Neural cell (in vitro differentiated cells): ENCODE measurements around the gene HMCN2. TPM values are rescaled to one million over a fixed set of nuclear protein-coding genes. Genes with fewer than 3 reads are reported as not detected.

Experiments used
- H2AFZ ChIP-seq: fragments of 200-600, 300-800 bp; sonication (generic), shearing (Covaris generic); 2 replicates; pipeline ENCODE4 v1.6.0; 2014; ENCODE audit warnings: low read depth, mild to moderate bottlenecking, antibody characterized with exemption, low read length, moderate library complexity
- H3F3A ChIP-seq: fragments of 200-600 bp; shearing (Covaris generic); 2 replicates; pipeline ENCODE4 v1.6.1; 2016; ENCODE audit warnings: mild to moderate bottlenecking, moderate library complexity, mixed read lengths, antibody characterized with exemption, low read length; ENCODE audit not compliant: insufficient read depth, poor library complexity, severe bottlenecking
- H3K27ac ChIP-seq: fragments of 200-600, 300-800 bp; sonication (generic), shearing (Covaris generic); 2 replicates; pipeline ENCODE4 v1.5.1; 2014; ENCODE audit warnings: mild to moderate bottlenecking, low read length, moderate library complexity
- H3K27me3 ChIP-seq: fragments of 300-800, 200-600 bp; sonication (generic), shearing (Covaris generic); 2 replicates; pipeline ENCODE4 v1.6.0; 2014; ENCODE audit warnings: mild to moderate bottlenecking, low read depth, low read length, moderate library complexity; ENCODE audit not compliant: insufficient read depth
- H3K36me3 ChIP-seq: fragments of 300-800, 200-600 bp; sonication (generic), shearing (Covaris generic); 2 replicates; pipeline ENCODE4 v1.5.1; 2014; ENCODE audit warnings: mild to moderate bottlenecking, antibody characterized with exemption, low read length, moderate library complexity; ENCODE audit not compliant: insufficient read depth
- H3K4me2 ChIP-seq: fragments of 300-800, 200-600 bp; sonication (generic), shearing (Covaris generic); 2 replicates; pipeline ENCODE4 v1.6.0; 2014; ENCODE audit warnings: mild to moderate bottlenecking, low read length
- H3K4me3 ChIP-seq: fragments of 300-800, 200-600 bp; sonication (generic), shearing (Covaris generic); 2 replicates; pipeline ENCODE4 v1.5.1; 2014; ENCODE audit warnings: mild to moderate bottlenecking, low read length, moderate library complexity
- H3K79me2 ChIP-seq: fragments of 200-600 bp; shearing (Covaris generic); replicated peaks from 2 replicates; pipeline ENCODE4 v1.6.0; 2014; ENCODE audit warnings: mild to moderate bottlenecking, low read length, moderate library complexity; ENCODE audit not compliant: insufficient read depth
- H3K9ac ChIP-seq: fragments of 300-800, 200-600 bp; sonication (generic), shearing (Covaris generic); 2 replicates; pipeline ENCODE4 v1.6.1; 2016; ENCODE audit warnings: mild to moderate bottlenecking, low read length, mixed read lengths
- H3K9me2 ChIP-seq: fragments of 200-600 bp; shearing (Covaris generic); 2 replicates; pipeline ENCODE4 v1.6.1; 2016; ENCODE audit warnings: mild to moderate bottlenecking, low read length, mixed read lengths; ENCODE audit not compliant: insufficient read depth
- H3K9me3 ChIP-seq: fragments of 200-600, 300-800 bp; sonication (generic), shearing (Covaris generic); 2 replicates; pipeline ENCODE4 v1.6.1; 2016; ENCODE audit warnings: mild to moderate bottlenecking, mixed run types, low read length, moderate library complexity, mixed read lengths
- H4K20me1 ChIP-seq: fragments of 200-600 bp; shearing (Covaris generic); 2 replicates; pipeline ENCODE4 v1.6.1; 2016; ENCODE audit warnings: mild to moderate bottlenecking, mixed run types; ENCODE audit not compliant: insufficient read depth
- EP300 ChIP-seq: fragments of 450-650 bp; conservative IDR thresholded peaks from 2 replicates; pipeline ENCODE4 v1.6.1; 2014; ENCODE audit warnings: antibody characterized with exemption, mild to moderate bottlenecking, moderate library complexity; ENCODE audit not compliant: poor library complexity, severe bottlenecking
- EZH2 ChIP-seq: fragments of 200-600, 300-800 bp; shearing (Covaris generic), sonication (generic); IDR thresholded peaks from 2 replicates; pipeline ENCODE4 v1.6.1; 2014; ENCODE audit warnings: antibody characterized with exemption, low read length, borderline replicate concordance, mild to moderate bottlenecking; ENCODE audit not compliant: insufficient read depth, poor library complexity, severe bottlenecking
- MXI1 ChIP-seq: fragments of 450-650 bp; conservative IDR thresholded peaks from 2 replicates; pipeline ENCODE4 v1.6.1; 2014; ENCODE audit warnings: antibody characterized with exemption, mild to moderate bottlenecking; ENCODE audit not compliant: poor library complexity, severe bottlenecking
- POLR2AphosphoS5 ChIP-seq: IDR thresholded peaks from 2 replicates; pipeline ENCODE4 v1.6.1; 2012
- RAD21 ChIP-seq: fragments of 450-650 bp; conservative IDR thresholded peaks from 2 replicates; pipeline ENCODE4 v1.6.1; 2014; ENCODE audit warnings: antibody characterized with exemption, mild to moderate bottlenecking, moderate library complexity
- SMC3 ChIP-seq: fragments of 450-650 bp; conservative IDR thresholded peaks from 2 replicates; pipeline ENCODE4 v1.6.1; 2014; ENCODE audit warnings: antibody characterized with exemption, mild to moderate bottlenecking, moderate library complexity; ENCODE audit not compliant: poor library complexity
- TAF1 ChIP-seq: IDR thresholded peaks from 2 replicates; pipeline ENCODE4 v1.6.1; 2012; ENCODE audit warnings: low read depth
- polyA plus RNA-seq: library from polyadenylated mRNA; depleted of rRNA; stranded (reverse); fragments of >200 nt; gene quantifications from 2 replicates; pipeline ENCODE4 v1.2.3, GENCODE V29; 2014
- TF ChIP-seq, protein P1 (sequence below): fragments of 450-650 bp; IDR thresholded peaks from 2 replicates; pipeline ENCODE4 v1.5.1; 2014; ENCODE audit warnings: antibody characterized with exemption, mild to moderate bottlenecking, moderate library complexity; ENCODE audit not compliant: poor library complexity, severe bottlenecking
- TF ChIP-seq, protein P2 (sequence below): IDR thresholded peaks from 2 replicates; pipeline ENCODE4 v1.6.1; 2012; ENCODE audit warnings: borderline replicate concordance

The HMCN2 gene
- polyA plus RNA-seq, 1 donor from 2014 or later = 1.7 TPM

DNA sequence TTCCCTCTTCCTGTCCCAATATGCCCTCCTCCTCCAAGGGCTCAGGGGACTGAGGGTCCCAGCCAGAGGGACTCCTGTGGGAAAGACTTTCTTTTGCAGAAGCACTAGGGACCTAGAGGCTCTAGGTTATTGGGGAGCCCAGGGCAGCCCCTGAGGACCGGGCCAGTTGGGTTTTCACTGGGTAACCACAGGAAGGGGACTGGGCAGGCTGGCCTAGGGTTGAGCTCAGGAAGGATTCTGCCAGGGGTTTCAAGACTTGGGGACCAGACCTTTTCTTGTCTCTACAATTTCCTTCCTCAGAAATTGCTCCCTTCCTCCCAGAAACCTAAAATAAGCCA is 24.4 kb upstream of the HMCN2 start:
- no peaks in the 10 kb centered on the region for H4K20me1 ChIP-seq
- H3K79me2 ChIP-seq = no peaks in the 10 kb centered on the region
- no peak for TF ChIP-seq EZH2
- no peaks in the 10 kb centered on the region for H3K9me2 ChIP-seq
- H3K4me3 ChIP-seq = no peak overlapping the region
- H3F3A ChIP-seq = no peaks in the 10 kb centered on the region
- no peak overlapping the region for H3K9ac ChIP-seq
- no peak overlapping the region for H2AFZ ChIP-seq
- H3K9me3 ChIP-seq = no peaks in the 10 kb centered on the region
- no peaks in the 10 kb centered on the region for H3K36me3 ChIP-seq
- no peak overlapping the region for H3K4me2 ChIP-seq
- no peak overlapping the region for H3K27ac ChIP-seq
- H3K27me3 ChIP-seq = no peaks in the 10 kb centered on the region

DNA sequence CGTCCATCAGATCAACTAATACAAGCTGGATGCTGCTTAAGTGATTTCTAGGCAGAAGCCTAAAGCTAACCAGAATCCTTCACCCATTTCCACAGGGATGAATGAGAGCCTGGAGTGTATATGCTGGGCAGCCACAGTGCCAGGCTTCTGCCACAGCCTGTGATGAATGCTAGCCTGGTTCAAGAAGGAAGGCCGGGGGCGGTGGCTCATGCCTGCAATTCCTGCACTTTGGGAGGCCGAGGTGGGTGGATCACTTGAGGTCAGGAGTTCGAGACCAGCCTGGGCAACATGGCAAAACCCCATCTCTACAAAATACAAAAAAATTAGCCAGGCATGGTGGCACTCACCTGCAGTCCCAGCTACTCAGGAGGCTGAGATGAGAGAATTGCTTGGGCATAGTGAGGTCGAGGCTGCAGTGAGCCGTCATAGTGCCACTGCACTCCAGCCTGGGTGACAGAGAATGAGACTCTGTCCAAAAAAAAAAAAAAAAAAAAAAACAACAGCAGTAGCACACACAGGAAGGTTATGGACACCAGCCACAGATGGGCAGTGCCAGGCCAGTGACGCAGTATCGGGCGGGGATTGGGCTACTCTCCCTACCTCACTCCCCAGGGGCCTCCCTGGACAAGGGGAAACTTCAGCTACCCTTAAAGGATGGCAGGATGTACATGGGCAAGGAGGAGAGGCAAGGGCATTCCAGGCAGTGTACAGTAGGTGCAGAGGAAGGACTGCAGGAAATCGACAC is 23.1 kb upstream of the HMCN2 start:
- Histone ChIP-seq H3K27ac (no peak overlapping the region), H3K79me2 (no peaks in the 10 kb centered on the region), H3K4me2 (no peak overlapping the region), H3K27me3 (no peaks in the 10 kb centered on the region), H3K9ac (no peak overlapping the region), H3K4me3 (no peak overlapping the region), H3K9me2 (no peaks in the 10 kb centered on the region), H3K9me3 (no peaks in the 10 kb centered on the region), H3K36me3 (no peaks in the 10 kb centered on the region), H3F3A (no peaks in the 10 kb centered on the region), H2AFZ (no peak overlapping the region), H4K20me1 (no peaks in the 10 kb centered on the region)
- no peak for TF ChIP-seq RAD21
- no peak for TF ChIP-seq POLR2AphosphoS5
- no peak for TF ChIP-seq SMC3
- TF ChIP-seq, protein P1, sequence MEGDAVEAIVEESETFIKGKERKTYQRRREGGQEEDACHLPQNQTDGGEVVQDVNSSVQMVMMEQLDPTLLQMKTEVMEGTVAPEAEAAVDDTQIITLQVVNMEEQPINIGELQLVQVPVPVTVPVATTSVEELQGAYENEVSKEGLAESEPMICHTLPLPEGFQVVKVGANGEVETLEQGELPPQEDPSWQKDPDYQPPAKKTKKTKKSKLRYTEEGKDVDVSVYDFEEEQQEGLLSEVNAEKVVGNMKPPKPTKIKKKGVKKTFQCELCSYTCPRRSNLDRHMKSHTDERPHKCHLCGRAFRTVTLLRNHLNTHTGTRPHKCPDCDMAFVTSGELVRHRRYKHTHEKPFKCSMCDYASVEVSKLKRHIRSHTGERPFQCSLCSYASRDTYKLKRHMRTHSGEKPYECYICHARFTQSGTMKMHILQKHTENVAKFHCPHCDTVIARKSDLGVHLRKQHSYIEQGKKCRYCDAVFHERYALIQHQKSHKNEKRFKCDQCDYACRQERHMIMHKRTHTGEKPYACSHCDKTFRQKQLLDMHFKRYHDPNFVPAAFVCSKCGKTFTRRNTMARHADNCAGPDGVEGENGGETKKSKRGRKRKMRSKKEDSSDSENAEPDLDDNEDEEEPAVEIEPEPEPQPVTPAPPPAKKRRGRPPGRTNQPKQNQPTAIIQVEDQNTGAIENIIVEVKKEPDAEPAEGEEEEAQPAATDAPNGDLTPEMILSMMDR = no peak
- TF ChIP-seq EP300 = no peak
- no peak for TF ChIP-seq TAF1
- no peak for TF ChIP-seq EZH2
- TF ChIP-seq, protein P2, sequence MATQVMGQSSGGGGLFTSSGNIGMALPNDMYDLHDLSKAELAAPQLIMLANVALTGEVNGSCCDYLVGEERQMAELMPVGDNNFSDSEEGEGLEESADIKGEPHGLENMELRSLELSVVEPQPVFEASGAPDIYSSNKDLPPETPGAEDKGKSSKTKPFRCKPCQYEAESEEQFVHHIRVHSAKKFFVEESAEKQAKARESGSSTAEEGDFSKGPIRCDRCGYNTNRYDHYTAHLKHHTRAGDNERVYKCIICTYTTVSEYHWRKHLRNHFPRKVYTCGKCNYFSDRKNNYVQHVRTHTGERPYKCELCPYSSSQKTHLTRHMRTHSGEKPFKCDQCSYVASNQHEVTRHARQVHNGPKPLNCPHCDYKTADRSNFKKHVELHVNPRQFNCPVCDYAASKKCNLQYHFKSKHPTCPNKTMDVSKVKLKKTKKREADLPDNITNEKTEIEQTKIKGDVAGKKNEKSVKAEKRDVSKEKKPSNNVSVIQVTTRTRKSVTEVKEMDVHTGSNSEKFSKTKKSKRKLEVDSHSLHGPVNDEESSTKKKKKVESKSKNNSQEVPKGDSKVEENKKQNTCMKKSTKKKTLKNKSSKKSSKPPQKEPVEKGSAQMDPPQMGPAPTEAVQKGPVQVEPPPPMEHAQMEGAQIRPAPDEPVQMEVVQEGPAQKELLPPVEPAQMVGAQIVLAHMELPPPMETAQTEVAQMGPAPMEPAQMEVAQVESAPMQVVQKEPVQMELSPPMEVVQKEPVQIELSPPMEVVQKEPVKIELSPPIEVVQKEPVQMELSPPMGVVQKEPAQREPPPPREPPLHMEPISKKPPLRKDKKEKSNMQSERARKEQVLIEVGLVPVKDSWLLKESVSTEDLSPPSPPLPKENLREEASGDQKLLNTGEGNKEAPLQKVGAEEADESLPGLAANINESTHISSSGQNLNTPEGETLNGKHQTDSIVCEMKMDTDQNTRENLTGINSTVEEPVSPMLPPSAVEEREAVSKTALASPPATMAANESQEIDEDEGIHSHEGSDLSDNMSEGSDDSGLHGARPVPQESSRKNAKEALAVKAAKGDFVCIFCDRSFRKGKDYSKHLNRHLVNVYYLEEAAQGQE = no peak
- TF ChIP-seq MXI1 = no peak
